WTC11 (cell line): Measurements from ENCODE around the gene UNC13C.

Experiments
- CREB1 ChIP-seq: sonication (generic); formaldehyde crosslinking; IDR thresholded peaks from 2 replicates; pipeline ENCODE4 v1.8.0; 2023; ENCODE audit warnings: mild to moderate bottlenecking, missing genetic modification reagents
- NFYB ChIP-seq: sonication (generic); formaldehyde crosslinking; conservative IDR thresholded peaks from 2 replicates; pipeline ENCODE4 v1.8.0; 2022; ENCODE audit warnings: low read depth, missing genetic modification reagents
- PRRX2 ChIP-seq: fragments of 250-450 bp; sonication (Bioruptor Pico); IDR thresholded peaks from 2 replicates; pipeline ENCODE4 v1.8.0; 2021; ENCODE audit warnings: mild to moderate bottlenecking
- TF ChIP-seq, protein P1 (sequence below): sonication (generic); formaldehyde crosslinking; IDR thresholded peaks from 2 replicates; pipeline ENCODE4 v1.8.1; 2022; ENCODE audit warnings: missing genetic modification reagents, borderline replicate concordance
- TF ChIP-seq, protein P2 (sequence below): sonication (generic); formaldehyde crosslinking; IDR thresholded peaks from 2 replicates; pipeline ENCODE4 v1.8.0; 2022; ENCODE audit warnings: mild to moderate bottlenecking, missing genetic modification reagents
- TF ChIP-seq, protein P3 (sequence below): fragments of 200-600 bp; IDR thresholded peaks from 2 replicates; pipeline ENCODE4 v1.8.0; 2022; ENCODE audit warnings: antibody characterized with exemption
- TF ChIP-seq, protein P4 (sequence below): sonication (generic); formaldehyde crosslinking; IDR thresholded peaks from 2 replicates; pipeline ENCODE4 v1.8.0; 2023; ENCODE audit warnings: missing genetic modification reagents
- TF ChIP-seq, protein P5 (sequence below): sonication (generic); formaldehyde crosslinking; IDR thresholded peaks from 2 replicates; pipeline ENCODE4 v1.8.1; 2022; ENCODE audit warnings: low read depth, missing genetic modification reagents, borderline replicate concordance
- TF ChIP-seq, protein P6 (sequence below): sonication (generic); formaldehyde crosslinking; conservative IDR thresholded peaks from 2 replicates; pipeline ENCODE4 v1.8.1; 2022; ENCODE audit warnings: mild to moderate bottlenecking, missing genetic modification reagents

DNA sequence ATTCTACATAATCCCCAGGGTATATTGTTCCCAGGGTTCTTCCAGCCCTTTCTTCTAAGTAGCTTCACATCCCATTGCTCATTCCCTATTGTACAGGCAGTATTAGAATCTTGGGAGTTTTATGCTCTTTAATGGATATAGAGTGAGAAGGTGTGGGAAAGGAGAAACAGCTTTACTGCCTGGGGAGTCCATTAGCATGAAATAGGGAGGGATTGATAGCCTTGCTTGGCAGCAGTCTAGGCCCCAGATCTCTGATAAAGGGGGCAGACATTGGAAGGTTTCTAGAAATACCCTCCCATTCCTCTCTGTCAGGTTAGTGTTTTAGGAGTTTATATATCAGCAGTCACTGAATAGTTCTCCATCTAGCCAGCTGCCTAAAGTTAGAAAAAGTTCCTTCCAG is 334.3 kb downstream of the UNC13C start:
- TF ChIP-seq, protein P1, sequence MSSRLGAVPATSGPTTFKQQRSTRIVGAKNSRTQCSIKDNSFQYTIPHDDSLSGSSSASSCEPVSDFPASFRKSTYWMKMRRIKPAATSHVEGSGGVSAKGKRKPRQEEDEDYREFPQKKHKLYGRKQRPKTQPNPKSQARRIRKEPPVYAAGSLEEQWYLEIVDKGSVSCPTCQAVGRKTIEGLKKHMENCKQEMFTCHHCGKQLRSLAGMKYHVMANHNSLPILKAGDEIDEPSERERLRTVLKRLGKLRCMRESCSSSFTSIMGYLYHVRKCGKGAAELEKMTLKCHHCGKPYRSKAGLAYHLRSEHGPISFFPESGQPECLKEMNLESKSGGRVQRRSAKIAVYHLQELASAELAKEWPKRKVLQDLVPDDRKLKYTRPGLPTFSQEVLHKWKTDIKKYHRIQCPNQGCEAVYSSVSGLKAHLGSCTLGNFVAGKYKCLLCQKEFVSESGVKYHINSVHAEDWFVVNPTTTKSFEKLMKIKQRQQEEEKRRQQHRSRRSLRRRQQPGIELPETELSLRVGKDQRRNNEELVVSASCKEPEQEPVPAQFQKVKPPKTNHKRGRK = no peak
- TF ChIP-seq CREB1 (CRISPR knock-in tag) (no peak), NFYB (no peak), PRRX2 (CRISPR knock-in tag) (no peak)
- TF ChIP-seq, protein P2, sequence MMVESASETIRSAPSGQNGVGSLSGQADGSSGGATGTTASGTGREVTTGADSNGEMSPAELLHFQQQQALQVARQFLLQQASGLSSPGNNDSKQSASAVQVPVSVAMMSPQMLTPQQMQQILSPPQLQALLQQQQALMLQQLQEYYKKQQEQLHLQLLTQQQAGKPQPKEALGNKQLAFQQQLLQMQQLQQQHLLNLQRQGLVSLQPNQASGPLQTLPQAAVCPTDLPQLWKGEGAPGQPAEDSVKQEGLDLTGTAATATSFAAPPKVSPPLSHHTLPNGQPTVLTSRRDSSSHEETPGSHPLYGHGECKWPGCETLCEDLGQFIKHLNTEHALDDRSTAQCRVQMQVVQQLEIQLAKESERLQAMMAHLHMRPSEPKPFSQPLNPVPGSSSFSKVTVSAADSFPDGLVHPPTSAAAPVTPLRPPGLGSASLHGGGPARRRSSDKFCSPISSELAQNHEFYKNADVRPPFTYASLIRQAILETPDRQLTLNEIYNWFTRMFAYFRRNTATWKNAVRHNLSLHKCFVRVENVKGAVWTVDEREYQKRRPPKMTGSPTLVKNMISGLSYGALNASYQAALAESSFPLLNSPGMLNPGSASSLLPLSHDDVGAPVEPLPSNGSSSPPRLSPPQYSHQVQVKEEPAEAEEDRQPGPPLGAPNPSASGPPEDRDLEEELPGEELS (CRISPR knock-in tag) = no peak
- TF ChIP-seq, protein P3, sequence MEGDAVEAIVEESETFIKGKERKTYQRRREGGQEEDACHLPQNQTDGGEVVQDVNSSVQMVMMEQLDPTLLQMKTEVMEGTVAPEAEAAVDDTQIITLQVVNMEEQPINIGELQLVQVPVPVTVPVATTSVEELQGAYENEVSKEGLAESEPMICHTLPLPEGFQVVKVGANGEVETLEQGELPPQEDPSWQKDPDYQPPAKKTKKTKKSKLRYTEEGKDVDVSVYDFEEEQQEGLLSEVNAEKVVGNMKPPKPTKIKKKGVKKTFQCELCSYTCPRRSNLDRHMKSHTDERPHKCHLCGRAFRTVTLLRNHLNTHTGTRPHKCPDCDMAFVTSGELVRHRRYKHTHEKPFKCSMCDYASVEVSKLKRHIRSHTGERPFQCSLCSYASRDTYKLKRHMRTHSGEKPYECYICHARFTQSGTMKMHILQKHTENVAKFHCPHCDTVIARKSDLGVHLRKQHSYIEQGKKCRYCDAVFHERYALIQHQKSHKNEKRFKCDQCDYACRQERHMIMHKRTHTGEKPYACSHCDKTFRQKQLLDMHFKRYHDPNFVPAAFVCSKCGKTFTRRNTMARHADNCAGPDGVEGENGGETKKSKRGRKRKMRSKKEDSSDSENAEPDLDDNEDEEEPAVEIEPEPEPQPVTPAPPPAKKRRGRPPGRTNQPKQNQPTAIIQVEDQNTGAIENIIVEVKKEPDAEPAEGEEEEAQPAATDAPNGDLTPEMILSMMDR = no peak
- TF ChIP-seq, protein P4, sequence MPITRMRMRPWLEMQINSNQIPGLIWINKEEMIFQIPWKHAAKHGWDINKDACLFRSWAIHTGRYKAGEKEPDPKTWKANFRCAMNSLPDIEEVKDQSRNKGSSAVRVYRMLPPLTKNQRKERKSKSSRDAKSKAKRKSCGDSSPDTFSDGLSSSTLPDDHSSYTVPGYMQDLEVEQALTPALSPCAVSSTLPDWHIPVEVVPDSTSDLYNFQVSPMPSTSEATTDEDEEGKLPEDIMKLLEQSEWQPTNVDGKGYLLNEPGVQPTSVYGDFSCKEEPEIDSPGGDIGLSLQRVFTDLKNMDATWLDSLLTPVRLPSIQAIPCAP (CRISPR knock-in tag) = no peak
- TF ChIP-seq, protein P5, sequence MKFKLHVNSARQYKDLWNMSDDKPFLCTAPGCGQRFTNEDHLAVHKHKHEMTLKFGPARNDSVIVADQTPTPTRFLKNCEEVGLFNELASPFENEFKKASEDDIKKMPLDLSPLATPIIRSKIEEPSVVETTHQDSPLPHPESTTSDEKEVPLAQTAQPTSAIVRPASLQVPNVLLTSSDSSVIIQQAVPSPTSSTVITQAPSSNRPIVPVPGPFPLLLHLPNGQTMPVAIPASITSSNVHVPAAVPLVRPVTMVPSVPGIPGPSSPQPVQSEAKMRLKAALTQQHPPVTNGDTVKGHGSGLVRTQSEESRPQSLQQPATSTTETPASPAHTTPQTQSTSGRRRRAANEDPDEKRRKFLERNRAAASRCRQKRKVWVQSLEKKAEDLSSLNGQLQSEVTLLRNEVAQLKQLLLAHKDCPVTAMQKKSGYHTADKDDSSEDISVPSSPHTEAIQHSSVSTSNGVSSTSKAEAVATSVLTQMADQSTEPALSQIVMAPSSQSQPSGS (CRISPR knock-in tag) = no peak
- TF ChIP-seq, protein P6, sequence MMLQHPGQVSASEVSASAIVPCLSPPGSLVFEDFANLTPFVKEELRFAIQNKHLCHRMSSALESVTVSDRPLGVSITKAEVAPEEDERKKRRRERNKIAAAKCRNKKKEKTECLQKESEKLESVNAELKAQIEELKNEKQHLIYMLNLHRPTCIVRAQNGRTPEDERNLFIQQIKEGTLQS (CRISPR knock-in tag) = no peak
